ENCODE measurements around the gene OSBPL5.

- no peak for TF ChIP-seq CTCF (IDR thresholded peaks at IDR 0.05)
- no peak for TF ChIP-seq POLR2A (IDR thresholded peaks at IDR 0.05)
- no peak for TF ChIP-seq POLR2AphosphoS5 (IDR thresholded peaks at IDR 0.05)
Observed at GRCh38 chr11:3201677-3202181, 36.6 kb upstream of the OSBPL5 start.
